H1 (cell line): ENCODE results near the gene FAF2. TPM values are rescaled to one million over a fixed set of nuclear protein-coding genes. Genes with fewer than 3 reads are reported as not detected.

Experiments
- CTCF ChIA-PET: fragments of 300-600 bp; sonication (Branson Sonifier 250); formaldehyde crosslinking; loops from one replicate; lab custom pipeline; 2021; ENCODE audit not compliant: partially characterized antibody; lab: Charles Lee
- POLR2A ChIA-PET: fragments of 300-600 bp; sonication (Branson Sonifier 250); formaldehyde crosslinking; loops from one replicate; lab custom pipeline; 2021; ENCODE audit warnings: inconsistent platforms; ENCODE audit not compliant: partially characterized antibody; lab: Charles Lee
- DNase-seq, 2 experiments: peaks; one replicate each; pipeline versions ENCODE4 v3.0.0 to v3.0.0-alpha.2; 2010 to 2022; ENCODE audit warnings: low spot score in 2 of 2, low read depth in 1 of 2, mixed read lengths in 1 of 2
- FAIRE-seq: peaks from 2 replicates; lab custom pipeline; 2011; peaks lifted over from hg19 to GRCh38; lab: Jason Lieb, UNC
- H2AFZ ChIP-seq: 2 replicates; pipeline ENCODE4 v1.8.1; 2012; ENCODE audit warnings: low read length, inconsistent platforms
- H2AK5ac ChIP-seq: 2 replicates; pipeline ENCODE4 v1.6.1; 2013; ENCODE audit warnings: low read depth, low read length
- H2BK120ac ChIP-seq: replicated peaks from 2 replicates; pipeline ENCODE3; 2013; ENCODE audit warnings: low read depth, low read length, inconsistent platforms
- H2BK12ac ChIP-seq: 2 replicates; pipeline ENCODE4 v1.6.1; 2013; ENCODE audit warnings: low read depth, low read length
- H2BK15ac ChIP-seq: 2 replicates; pipeline ENCODE4 v1.6.1; 2013; ENCODE audit warnings: low read length
- H2BK20ac ChIP-seq: 2 replicates; pipeline ENCODE4 v1.6.1; 2013; ENCODE audit warnings: low read length
- H2BK5ac ChIP-seq: 2 replicates; pipeline ENCODE4 v1.6.1; 2013; ENCODE audit warnings: low read depth, low read length
- H3K14ac ChIP-seq: 2 replicates; pipeline ENCODE4 v1.6.1; 2013; ENCODE audit warnings: inconsistent platforms; ENCODE audit not compliant: insufficient read length
- H3K18ac ChIP-seq: 2 replicates; pipeline ENCODE4 v1.6.1; 2013; ENCODE audit warnings: low read length; ENCODE audit errors: extremely low read depth
- H3K23ac ChIP-seq: 2 replicates; pipeline ENCODE4 v1.6.1; 2013; ENCODE audit warnings: inconsistent platforms; ENCODE audit not compliant: insufficient read length
- H3K23me2 ChIP-seq: 2 replicates; pipeline ENCODE4 v1.6.1; 2013; ENCODE audit warnings: low read depth, low read length
- H3K27ac ChIP-seq: 2 replicates; pipeline ENCODE4 v1.6.1; 2011; ENCODE audit warnings: low read depth, low read length, inconsistent platforms
- H3K27me3 ChIP-seq, 4 experiments: replicated peaks in 1 of 4; 1 replicate in 1 of 4; 2 replicates in 3 of 4; pipeline versions ENCODE4 v1.6.1 to v1.8.1; 2011 to 2013; ENCODE audit warnings: low read length in 3 of 4, mild to moderate bottlenecking in 3 of 4, inconsistent platforms in 2 of 4, mixed read lengths in 2 of 4, moderate library complexity in 1 of 4; ENCODE audit not compliant: control insufficient read depth in 3 of 4, insufficient read depth in 3 of 4; ENCODE audit errors: extremely low read depth in 1 of 4
- H3K36me3 ChIP-seq, 4 experiments: 2 replicates each; pipeline versions ENCODE4 v1.6.1 to v1.8.1; 2011 to 2013; ENCODE audit warnings: mild to moderate bottlenecking in 4 of 4, low read length in 3 of 4, moderate library complexity in 2 of 4, control low read depth in 1 of 4, inconsistent platforms in 1 of 4; ENCODE audit not compliant: insufficient read depth in 4 of 4, control insufficient read depth in 2 of 4
- H3K4ac ChIP-seq: replicated peaks from 2 replicates; pipeline ENCODE3; 2013; ENCODE audit warnings: low read length, low read depth, mixed read lengths, inconsistent platforms; ENCODE audit not compliant: insufficient read length
- H3K4me1 ChIP-seq, 4 experiments: replicated peaks in 1 of 4; 1 replicate in 1 of 4; 2 replicates in 3 of 4; pipeline versions ENCODE4 v1.6.1 to v1.8.1; 2011 to 2013; ENCODE audit warnings: low read length in 3 of 4, inconsistent platforms in 2 of 4, mixed read lengths in 1 of 4; ENCODE audit not compliant: insufficient read depth in 4 of 4, control insufficient read depth in 3 of 4
- H3K4me2 ChIP-seq, 2 experiments: 2 replicates each; pipeline versions ENCODE4 v1.6.1 to v1.8.1; 2011 to 2013; ENCODE audit warnings: low read depth in 2 of 2, low read length in 2 of 2, control low read depth in 1 of 2, inconsistent platforms in 1 of 2, mild to moderate bottlenecking in 1 of 2; ENCODE audit not compliant: insufficient read depth in 1 of 2
- H3K4me3 ChIP-seq, 4 experiments: fragments of 200-600, 300-600 bp in 1 of 4; sonication (generic), shearing (Covaris generic), sonication (Bioruptor Twin) in 1 of 4; 2 replicates each; pipeline versions ENCODE4 v1.5.1 to v1.8.1; 2011 to 2016; ENCODE audit warnings: low read length in 4 of 4, low read depth in 3 of 4, control low read depth in 2 of 4, inconsistent platforms in 2 of 4, mild to moderate bottlenecking in 2 of 4, mixed read lengths in 1 of 4, moderate library complexity in 1 of 4; ENCODE audit not compliant: insufficient read depth in 2 of 4; ENCODE audit errors: extremely low read depth in 1 of 4
- H3K56ac ChIP-seq: replicated peaks from 2 replicates; pipeline ENCODE3; 2013; ENCODE audit warnings: low read depth, mild to moderate bottlenecking, mixed read lengths, low read length, inconsistent platforms; ENCODE audit not compliant: insufficient read length
- H3K79me1 ChIP-seq: 2 replicates; pipeline ENCODE4 v1.6.1; 2013; ENCODE audit warnings: low read depth, low read length, control low read depth
- H3K79me2 ChIP-seq, 2 experiments: 2 replicates each; pipeline versions ENCODE4 v1.6.1 to v1.8.1; 2012 to 2013; ENCODE audit warnings: low read length in 2 of 2, mild to moderate bottlenecking in 2 of 2, inconsistent platforms in 1 of 2; ENCODE audit not compliant: insufficient read depth in 2 of 2, control insufficient read depth in 1 of 2
- H3K9ac ChIP-seq, 4 experiments: replicated peaks in 1 of 4; 1 replicate in 1 of 4; 2 replicates in 3 of 4; pipeline versions ENCODE4 v1.6.1 to v1.8.1; 2011 to 2013; ENCODE audit warnings: low read depth in 3 of 4, low read length in 3 of 4, control low read depth in 2 of 4, mild to moderate bottlenecking in 2 of 4, moderate library complexity in 2 of 4, inconsistent platforms in 1 of 4; ENCODE audit errors: extremely low read depth in 1 of 4
- H3K9me3 ChIP-seq, 2 experiments: 2 replicates each; pipeline versions ENCODE4 v1.6.1 to v1.8.1; 2012 to 2013; ENCODE audit warnings: mild to moderate bottlenecking in 2 of 2, moderate library complexity in 2 of 2, control low read depth in 1 of 2, inconsistent platforms in 1 of 2, low read depth in 1 of 2, low read length in 1 of 2, mixed read lengths in 1 of 2; ENCODE audit not compliant: insufficient read depth in 2 of 2
- H4K20me1 ChIP-seq, 2 experiments: replicated peaks in 1 of 2; 2 replicates each; pipeline versions ENCODE3 to v1.8.1; 2011 to 2013; ENCODE audit warnings: inconsistent platforms in 2 of 2, low read length in 2 of 2, mild to moderate bottlenecking in 1 of 2; ENCODE audit not compliant: insufficient read depth in 2 of 2, control insufficient read depth in 1 of 2
- H4K5ac ChIP-seq: 2 replicates; pipeline ENCODE4 v1.6.1; 2013; ENCODE audit warnings: low read length, low read depth, mixed read lengths, inconsistent platforms; ENCODE audit not compliant: insufficient read length
- H4K8ac ChIP-seq: 2 replicates; pipeline ENCODE4 v1.8.0; 2013; ENCODE audit warnings: mild to moderate bottlenecking, moderate library complexity, low read length, inconsistent platforms; ENCODE audit not compliant: insufficient read depth; ENCODE audit errors: extremely low read depth
- H4K91ac ChIP-seq: replicated peaks from 2 replicates; pipeline ENCODE3; 2013; ENCODE audit warnings: low read length, mixed read lengths, inconsistent platforms; ENCODE audit not compliant: insufficient read length
- EGR1 ChIP-seq: IDR thresholded peaks from 2 replicates; pipeline ENCODE4 v1.6.1; 2011; ENCODE audit warnings: low read depth, low read length, borderline replicate concordance
- GABPA ChIP-seq: IDR thresholded peaks from 2 replicates; pipeline ENCODE4 v1.6.1; 2011; ENCODE audit warnings: mild to moderate bottlenecking, low read length, moderate library complexity, borderline replicate concordance; ENCODE audit not compliant: insufficient read depth
- GTF2F1 ChIP-seq: IDR thresholded peaks from 2 replicates; pipeline ENCODE4 v1.6.1; 2012; ENCODE audit warnings: low read depth, low read length, improper control_type of control experiment, borderline replicate concordance
- KDM4A ChIP-seq: IDR thresholded peaks from one replicate; pipeline ENCODE4 v1.7.1; 2012; ENCODE audit warnings: low read depth, mild to moderate bottlenecking, moderate library complexity, low read length, inconsistent platforms; ENCODE audit not compliant: severe bottlenecking
- NRF1 ChIP-seq: IDR thresholded peaks from 2 replicates; pipeline ENCODE4 v1.6.1; 2011; ENCODE audit warnings: mild to moderate bottlenecking, low read depth, low read length, improper control_type of control experiment
- POLR2A ChIP-seq, 2 experiments: IDR thresholded peaks; 1 replicate in 1 of 2; 2 replicates in 1 of 2; pipeline ENCODE4 v1.6.1; 2011; ENCODE audit warnings: low read depth in 2 of 2, low read length in 2 of 2, mild to moderate bottlenecking in 2 of 2; ENCODE audit errors: control extremely low read depth in 1 of 2
- SP1 ChIP-seq: IDR thresholded peaks from 2 replicates; pipeline ENCODE4 v1.6.1; 2011; ENCODE audit warnings: low read depth, low read length
- YY1 ChIP-seq: IDR thresholded peaks from 2 replicates; pipeline ENCODE4 v1.6.1; 2011; ENCODE audit warnings: low read depth, mild to moderate bottlenecking, low read length
- WGBS, 2 experiments: shearing (Covaris generic) in 1 of 2; methylation state at CpG; one replicate each; pipeline versions ENCODE4 v1.1.6 to v1.1.7; 2013 to 2015; ENCODE audit warnings: low lambda C conversion rate in 2 of 2, mixed read lengths in 2 of 2, inconsistent platforms in 1 of 2, low coverage in 1 of 2, missing lambda C conversion rate in 1 of 2; ENCODE audit not compliant: insufficient replicate concordance in 2 of 2, insufficient coverage in 1 of 2, insufficient read length in 1 of 2; ENCODE audit errors: extremely low coverage in 1 of 2, missing lambda C conversion rate in 1 of 2; 5-methylcytosine and 5-hydroxymethylcytosine counted together
- polyA plus RNA-seq, 7 experiments: library from polyadenylated mRNA; depleted of rRNA in 3 of 7; stranded (reverse) in 5 of 7; unstranded in 2 of 7; fragments of >200 nt in 5 of 7; fragments of 200-250 nt in 2 of 7; gene quantifications; 1 replicate in 5 of 7; 2 replicates in 1 of 7; 4 replicates in 1 of 7; pipeline versions ENCODE4 v1.2.1 to v1.2.3, GENCODE V29; 2011 to 2013; ENCODE audit warnings: missing spikeins in 2 of 7, mixed read lengths in 2 of 7
- total RNA-seq: library from RNA; stranded (reverse); fragmentation: NEBNext Ultra II Directional; extraction: Animal tissue kit (Norgen Biotek cat#: 25700); gene quantifications from 2 replicates; pipeline ENCODE4 v1.2.1, GENCODE V29; 2021
- TF ChIP-seq, protein P1 (sequence below): IDR thresholded peaks from 2 replicates; pipeline ENCODE4 v1.6.1; 2012; ENCODE audit warnings: low read length, inconsistent platforms
- TF ChIP-seq, protein P2 (sequence below), 3 experiments: IDR thresholded peaks; 1 replicate in 2 of 3; 2 replicates in 1 of 3; pipeline versions ENCODE4 v1.5.1 to v1.6.1; 2011; ENCODE audit warnings: low read length in 3 of 3, mild to moderate bottlenecking in 3 of 3, inconsistent platforms in 2 of 3, low read depth in 1 of 3, moderate library complexity in 1 of 3; ENCODE audit not compliant: insufficient read depth in 1 of 3; ENCODE audit errors: control extremely low read depth in 1 of 3

The FAF2 gene
- total and polyA plus RNA-seq, 2 of the 8 experiments (the other 6 are each of a cell fraction or from before 2014, with no cell fraction given), result 20.8 to 35.8 TPM

DNA sequence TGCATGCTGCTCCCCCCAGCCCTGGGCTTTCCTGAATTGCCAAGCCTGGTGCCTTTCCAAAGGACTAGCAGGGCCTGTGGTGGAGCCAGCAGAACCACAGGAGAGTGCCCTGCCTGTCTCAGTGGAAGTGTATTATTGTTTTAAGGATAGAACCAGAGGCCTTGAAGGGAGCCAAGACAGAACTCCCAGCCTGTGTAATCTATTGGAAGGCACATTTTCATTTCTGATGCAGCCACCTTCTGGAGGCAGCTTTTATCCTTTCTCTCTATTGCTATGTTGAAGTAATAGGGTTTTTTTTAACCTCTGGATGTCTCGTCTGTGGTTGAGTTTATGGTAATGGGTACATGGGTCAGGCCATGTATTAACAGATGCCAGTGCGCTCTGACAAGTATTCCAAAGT lies 59.7 kb downstream of the FAF2 start:
- Histone ChIP-seq H3K23ac (no peak overlapping the region), H3K4me1 (no peaks in the 10 kb centered on the region), H3K27ac (no peak overlapping the region), H3K79me1 (no peaks in the 10 kb centered on the region), H3K9ac (no peak overlapping the region), H2BK5ac (no peak overlapping the region), H4K20me1 (no peaks in the 10 kb centered on the region), H3K4me3 (no peak overlapping the region), H3K79me2 (no peaks in the 10 kb centered on the region), H4K5ac (no peak overlapping the region), H4K91ac (no peak overlapping the region), H2BK12ac (no peak overlapping the region), H3K27me3 (no peaks in the 10 kb centered on the region), H3K23me2 (no peaks in the 10 kb centered on the region), H2BK15ac (no peak overlapping the region), H3K4me2 (no peak overlapping the region), H2BK20ac (no peak overlapping the region), H4K8ac (no peak overlapping the region), H3K14ac (no peak overlapping the region), H3K56ac (no peak overlapping the region), H2BK120ac (no peak overlapping the region), H3K36me3 (peaks cover 11 to 40% (median 20%) of the 10 kb centered on the region in 4 experiments), H3K9me3 (no peaks in the 10 kb centered on the region), H2AK5ac (no peak overlapping the region), H2AFZ (no peak overlapping the region), H3K18ac (no peak overlapping the region), H3K4ac (no peak overlapping the region)
- no peak for DNase-seq
- FAIRE-seq, result no peak
- ChIA-PET POLR2A (interaction anchor here (0.7 to 26.0 kb wide), 2 partner anchors 10 to 29 kb away, joined by 3 to 458 read pairs; partner anchors contain the start of gene RNF44), CTCF (interaction anchor here (1.1 kb wide), 1 partner anchor 12 kb away, joined by 3 read pairs; no protein-coding TSS in a partner anchor)
- WGBS, 2 experiments, result 95% methylated on average over 2 of the region's 2 CpGs; no CpG with 5 or more reads in 1 of the 2 experiments
- TF ChIP-seq GABPA, result no peak
- no peak for TF ChIP-seq GTF2F1
- TF ChIP-seq POLR2A (IDR thresholded peaks at IDR 0.05; ENCODE audit: control extremely low read depth in 1 of 2, low read depth in 2 of 2, low read length in 2 of 2), result no peak
- TF ChIP-seq NRF1, result no peak
- no peak for TF ChIP-seq SP1
- TF ChIP-seq, protein P1, sequence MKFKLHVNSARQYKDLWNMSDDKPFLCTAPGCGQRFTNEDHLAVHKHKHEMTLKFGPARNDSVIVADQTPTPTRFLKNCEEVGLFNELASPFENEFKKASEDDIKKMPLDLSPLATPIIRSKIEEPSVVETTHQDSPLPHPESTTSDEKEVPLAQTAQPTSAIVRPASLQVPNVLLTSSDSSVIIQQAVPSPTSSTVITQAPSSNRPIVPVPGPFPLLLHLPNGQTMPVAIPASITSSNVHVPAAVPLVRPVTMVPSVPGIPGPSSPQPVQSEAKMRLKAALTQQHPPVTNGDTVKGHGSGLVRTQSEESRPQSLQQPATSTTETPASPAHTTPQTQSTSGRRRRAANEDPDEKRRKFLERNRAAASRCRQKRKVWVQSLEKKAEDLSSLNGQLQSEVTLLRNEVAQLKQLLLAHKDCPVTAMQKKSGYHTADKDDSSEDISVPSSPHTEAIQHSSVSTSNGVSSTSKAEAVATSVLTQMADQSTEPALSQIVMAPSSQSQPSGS, result no peak
- TF ChIP-seq YY1, result no peak
- TF ChIP-seq EGR1, result no peak
- TF ChIP-seq, protein P2, sequence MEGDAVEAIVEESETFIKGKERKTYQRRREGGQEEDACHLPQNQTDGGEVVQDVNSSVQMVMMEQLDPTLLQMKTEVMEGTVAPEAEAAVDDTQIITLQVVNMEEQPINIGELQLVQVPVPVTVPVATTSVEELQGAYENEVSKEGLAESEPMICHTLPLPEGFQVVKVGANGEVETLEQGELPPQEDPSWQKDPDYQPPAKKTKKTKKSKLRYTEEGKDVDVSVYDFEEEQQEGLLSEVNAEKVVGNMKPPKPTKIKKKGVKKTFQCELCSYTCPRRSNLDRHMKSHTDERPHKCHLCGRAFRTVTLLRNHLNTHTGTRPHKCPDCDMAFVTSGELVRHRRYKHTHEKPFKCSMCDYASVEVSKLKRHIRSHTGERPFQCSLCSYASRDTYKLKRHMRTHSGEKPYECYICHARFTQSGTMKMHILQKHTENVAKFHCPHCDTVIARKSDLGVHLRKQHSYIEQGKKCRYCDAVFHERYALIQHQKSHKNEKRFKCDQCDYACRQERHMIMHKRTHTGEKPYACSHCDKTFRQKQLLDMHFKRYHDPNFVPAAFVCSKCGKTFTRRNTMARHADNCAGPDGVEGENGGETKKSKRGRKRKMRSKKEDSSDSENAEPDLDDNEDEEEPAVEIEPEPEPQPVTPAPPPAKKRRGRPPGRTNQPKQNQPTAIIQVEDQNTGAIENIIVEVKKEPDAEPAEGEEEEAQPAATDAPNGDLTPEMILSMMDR (IDR thresholded peaks at IDR 0.05; ENCODE audit: control extremely low read depth in 1 of 3, insufficient read depth in 1 of 3, low read depth in 1 of 3, low read length in 3 of 3), result no peak
- TF ChIP-seq KDM4A, result no peak
